Urothelium cell line (cell line): Measurements from ENCODE around the gene RPTOR.

Source experiments
- DNase-seq: peaks from one replicate; pipeline ENCODE4 v3.0.0; 2011; ENCODE audit warnings: low spot score, mixed read lengths
- FAIRE-seq: peaks from 2 replicates; lab custom pipeline; 2011; peaks lifted over from hg19 to GRCh38; lab: Jason Lieb, UNC

Gene RPTOR

GRCh38 chr17:80851277-80851925 lies 306.8 kb downstream of the RPTOR start:
- no peak for DNase-seq
- FAIRE-seq, result no peak

GRCh38 chr17:80852476-80853015 lies 307.9 kb downstream of the RPTOR start:
- no peak for FAIRE-seq
- DNase-seq, result no peak

- FAIRE-seq (peak; percentile 23), DNase-seq (no peak)
Observed at GRCh38 chr17:80853076-80853475, 308.4 kb downstream of the RPTOR start.

- FAIRE-seq (no peak), DNase-seq (no peak)
Observed at GRCh38 chr17:80854220-80854619, 309.6 kb downstream of the RPTOR start.

- FAIRE-seq (peak; percentile 91), DNase-seq (no peak)
Observed at GRCh38 chr17:80855196-80855947, 310.7 kb downstream of the RPTOR start.

GRCh38 chr17:80855948-80856862 lies 311.6 kb downstream of the RPTOR start:
- FAIRE-seq, result peak; percentile 96
- peak; percentile 94 for DNase-seq

- FAIRE-seq (no peak), DNase-seq (no peak)
Observed at GRCh38 chr17:80856863-80857755, 312.5 kb downstream of the RPTOR start.

- DNase-seq (no peak), FAIRE-seq (peak; percentile 48)
Observed at GRCh38 chr17:80857756-80858171, 313.1 kb downstream of the RPTOR start.

GRCh38 chr17:80858301-80859001 lies 313.8 kb downstream of the RPTOR start:
- DNase-seq (no peak), FAIRE-seq (no peak)

GRCh38 chr17:80859002-80859941 lies 314.6 kb downstream of the RPTOR start:
- FAIRE-seq (peak; percentile 70), DNase-seq (peak; percentile 77)

- FAIRE-seq (peak; percentile 9), DNase-seq (no peak)
Observed at GRCh38 chr17:80860101-80860671, 315.5 kb downstream of the RPTOR start.

- no peak for DNase-seq
- no peak for FAIRE-seq
Observed at GRCh38 chr17:80860703-80861417, 316.2 kb downstream of the RPTOR start.

GRCh38 chr17:80861418-80861815 lies 316.8 kb downstream of the RPTOR start:
- FAIRE-seq, result no peak
- DNase-seq, result no peak

- FAIRE-seq, result peak; percentile 77
- no peak for DNase-seq
Observed at GRCh38 chr17:80861892-80862291, 317.3 kb downstream of the RPTOR start.

- no peak for DNase-seq
- FAIRE-seq, result peak; percentile 79
Observed at GRCh38 chr17:80862481-80862961, 317.9 kb downstream of the RPTOR start.

- FAIRE-seq (no peak), DNase-seq (no peak)
Observed at GRCh38 chr17:80862978-80863377, 318.3 kb downstream of the RPTOR start.

- DNase-seq (no peak), FAIRE-seq (no peak)
Observed at GRCh38 chr17:80863626-80864025, 319.0 kb downstream of the RPTOR start.
